Measurements from ENCODE around the gene AKAP6.

DNA sequence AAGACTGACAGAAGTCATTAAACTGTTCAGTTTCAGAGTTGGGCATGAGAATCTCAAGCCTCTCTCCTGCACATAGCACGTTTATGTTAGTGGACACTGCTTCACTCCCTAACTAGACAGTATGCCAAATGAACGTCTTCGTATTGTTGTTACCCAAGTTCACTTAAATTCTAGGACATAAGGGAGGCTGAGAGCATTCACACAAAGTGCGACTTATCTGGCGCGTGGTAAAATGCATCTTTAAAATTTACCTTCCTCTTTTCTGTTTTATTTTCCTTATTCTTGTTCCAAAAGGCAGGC lies 166.3 kb downstream of the AKAP6 start:
- TF ChIP-seq EP300 (IDR thresholded peaks at IDR 0.05) (no peak), POLR2A (IDR thresholded peaks at IDR 0.05) (no peak)
